ENCODE measurements around the gene WDR5B. TPM values are rescaled to one million over a fixed set of nuclear protein-coding genes. Genes with fewer than 3 reads are reported as not detected.
"Not testable (repeated sequence)": the region's sequence is repeated elsewhere in the genome, so short reads cannot be mapped to it uniquely, and the experiment has no call there.

WDR5B gene
- polyA plus RNA-seq, 1 donor (not counting 4 experiments of a cell fraction or from before 2014, with no cell fraction given) = 4.0 TPM

- dilution Hi-C loops (cut with MboI; ENCODE audit: extremely low pct_ligation_motif_present, low sequenced_read_pairs) = no loop called here
These were observed 49.5 kb downstream of the WDR5B start for GRCh38 chr3:122366379-122366749.

GRCh38 chr3:122365582-122366378, 50.1 kb downstream of the WDR5B start:
- dilution Hi-C loops (cut with MboI; ENCODE audit: extremely low pct_ligation_motif_present, low sequenced_read_pairs); H3K9ac ChIP-seq (ENCODE audit: control insufficient read depth, extremely low read depth, insufficient read depth, low read length); H3K9me1 ChIP-seq (ENCODE audit: control insufficient read depth, extremely low read depth, insufficient read depth, low read length); H3K4me3 ChIP-seq (ENCODE audit: control insufficient read depth in 2 of 3, extremely low read depth in 1 of 3, insufficient read depth in 2 of 3, low read depth in 1 of 3, low read length in 3 of 3); H4K20me1 ChIP-seq (ENCODE audit: control insufficient read depth, extremely low read depth, insufficient read depth, low read length); H3K9me3 ChIP-seq (ENCODE audit: control insufficient read depth, low read depth, low read length); H3K27me3 ChIP-seq (ENCODE audit: control insufficient read depth, extremely low read depth, insufficient read depth, low read length); H3K27ac ChIP-seq (ENCODE audit: control insufficient read depth, insufficient read depth, low read length); H3K4me1 ChIP-seq (ENCODE audit: control insufficient read depth, extremely low read depth, insufficient read depth, low read length); H3K79me2 ChIP-seq (ENCODE audit: control insufficient read depth, insufficient read depth, low read length); H3K4me2 ChIP-seq (ENCODE audit: control insufficient read depth, extremely low read depth, insufficient read depth, low read depth, low read length); DNase-seq (ENCODE audit: low read depth, low spot score); H2AFZ ChIP-seq (ENCODE audit: control insufficient read depth, low read length): not testable (repeated sequence)
- peak; percentile 61 for FAIRE-seq
- H3K36me3 ChIP-seq (ENCODE audit: control insufficient read depth in 2 of 2, extremely low read depth in 1 of 2, insufficient read depth in 2 of 2, low read length in 2 of 2) = peaks cover 9 to 25% of the 10 kb centered on the region in 2 experiments

More at GRCh38 chr3:122366379-122366749, 49.5 kb downstream of the WDR5B start:
- Histone ChIP-seq H3K79me2 (ENCODE audit: control insufficient read depth, insufficient read depth, low read length) (no peaks in the 10 kb centered on the region), H3K27ac (ENCODE audit: control insufficient read depth, insufficient read depth, low read length) (no peak overlapping the region), H3K4me2 (ENCODE audit: control insufficient read depth, extremely low read depth, insufficient read depth, low read depth, low read length) (no peak overlapping the region), H3K9me1 (ENCODE audit: control insufficient read depth, extremely low read depth, insufficient read depth, low read length) (no peaks in the 10 kb centered on the region), H3K9ac (ENCODE audit: control insufficient read depth, extremely low read depth, insufficient read depth, low read length) (no peak overlapping the region), H3K4me3 (ENCODE audit: control insufficient read depth in 2 of 3, extremely low read depth in 1 of 3, insufficient read depth in 2 of 3, low read depth in 1 of 3, low read length in 3 of 3) (no peak overlapping the region), H4K20me1 (ENCODE audit: control insufficient read depth, extremely low read depth, insufficient read depth, low read length) (no peaks in the 10 kb centered on the region), H3K36me3 (ENCODE audit: control insufficient read depth in 2 of 2, extremely low read depth in 1 of 2, insufficient read depth in 2 of 2, low read length in 2 of 2) (peaks cover 13 to 22% of the 10 kb centered on the region in 2 experiments), H3K27me3 (ENCODE audit: control insufficient read depth, extremely low read depth, insufficient read depth, low read length) (no peaks in the 10 kb centered on the region), H2AFZ (ENCODE audit: control insufficient read depth, low read length) (no peak overlapping the region), H3K9me3 (ENCODE audit: control insufficient read depth, low read depth, low read length) (no peaks in the 10 kb centered on the region), H3K4me1 (ENCODE audit: control insufficient read depth, extremely low read depth, insufficient read depth, low read length) (no peaks in the 10 kb centered on the region)
- peak; percentile 46 for FAIRE-seq
- TF ChIP-seq, protein P1, sequence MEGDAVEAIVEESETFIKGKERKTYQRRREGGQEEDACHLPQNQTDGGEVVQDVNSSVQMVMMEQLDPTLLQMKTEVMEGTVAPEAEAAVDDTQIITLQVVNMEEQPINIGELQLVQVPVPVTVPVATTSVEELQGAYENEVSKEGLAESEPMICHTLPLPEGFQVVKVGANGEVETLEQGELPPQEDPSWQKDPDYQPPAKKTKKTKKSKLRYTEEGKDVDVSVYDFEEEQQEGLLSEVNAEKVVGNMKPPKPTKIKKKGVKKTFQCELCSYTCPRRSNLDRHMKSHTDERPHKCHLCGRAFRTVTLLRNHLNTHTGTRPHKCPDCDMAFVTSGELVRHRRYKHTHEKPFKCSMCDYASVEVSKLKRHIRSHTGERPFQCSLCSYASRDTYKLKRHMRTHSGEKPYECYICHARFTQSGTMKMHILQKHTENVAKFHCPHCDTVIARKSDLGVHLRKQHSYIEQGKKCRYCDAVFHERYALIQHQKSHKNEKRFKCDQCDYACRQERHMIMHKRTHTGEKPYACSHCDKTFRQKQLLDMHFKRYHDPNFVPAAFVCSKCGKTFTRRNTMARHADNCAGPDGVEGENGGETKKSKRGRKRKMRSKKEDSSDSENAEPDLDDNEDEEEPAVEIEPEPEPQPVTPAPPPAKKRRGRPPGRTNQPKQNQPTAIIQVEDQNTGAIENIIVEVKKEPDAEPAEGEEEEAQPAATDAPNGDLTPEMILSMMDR (optimal IDR thresholded peaks at IDR 0.05 in 1 of 3, IDR thresholded peaks at IDR 0.05 in 1 of 3, conservative IDR thresholded peaks at IDR 0.05 in 1 of 3; ENCODE audit: extremely low read depth in 1 of 3, insufficient read depth in 2 of 3, low read length in 3 of 3) = no peak
- DNase-seq (ENCODE audit: low read depth, low spot score) = no peak

DNA sequence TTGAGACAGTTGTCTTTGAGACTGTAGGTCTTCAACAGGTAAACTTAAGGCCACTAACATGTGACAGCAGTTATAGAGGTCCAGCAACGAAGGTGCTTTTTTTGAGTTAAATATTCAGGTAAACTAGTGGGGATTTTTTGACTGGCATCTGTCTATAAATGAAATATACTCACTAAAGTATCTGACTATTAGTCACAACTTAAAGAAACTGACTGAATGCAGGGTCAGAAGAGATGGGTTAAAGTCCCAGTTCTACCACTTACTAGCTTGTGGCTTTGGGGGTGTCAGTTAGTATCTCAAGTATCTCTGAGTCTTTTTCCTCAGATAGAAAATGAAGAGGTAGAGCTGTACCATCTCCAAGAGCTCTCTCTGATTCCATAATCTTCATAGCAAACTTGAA, 50.8 kb downstream of the WDR5B start:
- H3K9ac ChIP-seq (ENCODE audit: control insufficient read depth, extremely low read depth, insufficient read depth, low read length) = no peak overlapping the region
- H3K4me2 ChIP-seq (ENCODE audit: control insufficient read depth, extremely low read depth, insufficient read depth, low read depth, low read length) = no peak overlapping the region
- peaks cover 9 to 25% of the 10 kb centered on the region in 2 experiments for H3K36me3 ChIP-seq (ENCODE audit: control insufficient read depth in 2 of 2, extremely low read depth in 1 of 2, insufficient read depth in 2 of 2, low read length in 2 of 2)
- no peaks in the 10 kb centered on the region for H3K27me3 ChIP-seq (ENCODE audit: control insufficient read depth, extremely low read depth, insufficient read depth, low read length)
- no peaks in the 10 kb centered on the region for H3K9me3 ChIP-seq (ENCODE audit: control insufficient read depth, low read depth, low read length)
- no peak overlapping the region for H3K27ac ChIP-seq (ENCODE audit: control insufficient read depth, insufficient read depth, low read length)
- no peaks in the 10 kb centered on the region for H3K4me1 ChIP-seq (ENCODE audit: control insufficient read depth, extremely low read depth, insufficient read depth, low read length)
- dilution Hi-C loops (cut with MboI; ENCODE audit: extremely low pct_ligation_motif_present, low sequenced_read_pairs) = no loop called here
- no peak overlapping the region for H3K4me3 ChIP-seq (ENCODE audit: control insufficient read depth in 2 of 3, extremely low read depth in 1 of 3, insufficient read depth in 2 of 3, low read depth in 1 of 3, low read length in 3 of 3)
- DNase-seq (ENCODE audit: low read depth, low spot score) (no peak), FAIRE-seq (no peak)
- H3K79me2 ChIP-seq (ENCODE audit: control insufficient read depth, insufficient read depth, low read length) = no peaks in the 10 kb centered on the region
- no peak for TF ChIP-seq EZH2 (IDR thresholded peaks at IDR 0.05; ENCODE audit: low read length)
- TF ChIP-seq, protein P1 (optimal IDR thresholded peaks at IDR 0.05 in 1 of 3, IDR thresholded peaks at IDR 0.05 in 1 of 3, conservative IDR thresholded peaks at IDR 0.05 in 1 of 3; ENCODE audit: extremely low read depth in 1 of 3, insufficient read depth in 2 of 3, low read length in 3 of 3) = no peak
- no peaks in the 10 kb centered on the region for H3K9me1 ChIP-seq (ENCODE audit: control insufficient read depth, extremely low read depth, insufficient read depth, low read length)
- H4K20me1 ChIP-seq (ENCODE audit: control insufficient read depth, extremely low read depth, insufficient read depth, low read length) = no peaks in the 10 kb centered on the region
- H2AFZ ChIP-seq (ENCODE audit: control insufficient read depth, low read length) = no peak overlapping the region
